Astrocyte (in vitro differentiated cells and primary cell): ENCODE results near the gene RAB11FIP3.

Experiments used
- CTCF ChIP-seq: IDR thresholded peaks from 2 replicates; pipeline ENCODE4 v1.5.1; 2011; ENCODE audit warnings: low read depth, mild to moderate bottlenecking, inconsistent platforms, low read length, moderate library complexity; ENCODE audit not compliant: insufficient read depth
- EZH2 ChIP-seq: IDR thresholded peaks from 2 replicates; pipeline ENCODE4 v1.6.1; 2012; ENCODE audit warnings: mild to moderate bottlenecking, low read length, inconsistent platforms; ENCODE audit not compliant: insufficient read depth

DNA sequence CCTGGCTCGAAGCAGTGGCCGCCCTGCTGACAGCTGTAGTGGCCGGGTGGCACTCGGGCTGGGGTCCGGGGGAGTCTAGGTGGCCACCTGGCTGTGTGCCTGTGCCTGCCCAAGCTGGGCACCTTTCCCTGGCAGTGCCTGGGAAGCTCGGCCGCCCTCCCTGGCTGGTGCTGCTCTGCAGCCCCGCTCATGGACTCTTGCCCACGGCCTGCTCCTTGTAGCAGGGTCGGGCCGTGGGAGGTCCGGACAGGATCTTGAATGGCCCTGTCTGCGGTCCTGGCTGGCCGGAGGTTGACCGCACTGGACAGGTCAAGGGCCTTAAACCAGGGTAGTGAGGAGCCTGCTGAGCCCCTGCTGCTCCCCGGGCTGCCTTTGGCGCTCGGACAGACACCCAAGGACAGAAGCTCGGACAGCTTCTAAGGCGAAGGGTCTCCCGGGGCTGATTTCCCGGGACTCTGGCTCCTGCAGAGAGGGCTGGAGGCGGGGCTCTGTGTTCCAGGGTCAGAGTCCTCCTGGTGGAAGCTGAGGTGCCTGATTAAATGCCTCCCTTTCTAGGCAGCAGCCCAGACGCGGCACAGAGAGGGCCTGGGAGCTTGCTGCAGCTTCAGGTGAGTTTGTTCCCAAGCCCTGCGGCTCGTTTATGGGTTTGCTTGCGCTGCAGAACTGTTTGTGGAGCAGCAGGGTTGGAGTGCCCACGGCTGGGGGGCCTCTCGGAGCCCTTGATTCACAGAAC, 108.1 kb downstream of the RAB11FIP3 start:
- TF ChIP-seq CTCF, result no peak
- no peak for TF ChIP-seq EZH2
